Coronary artery (tissue), 2 donors: ENCODE data around the gene SEMA7A.

Experiments
- DNase-seq: peaks from one replicate; pipeline ENCODE4 v3.0.0-alpha.2; 2017; ENCODE audit warnings: low spot score
- H3K27ac ChIP-seq, 2 donors: fragments of 200-600 bp; sonication (generic); one replicate each; pipeline ENCODE4 v1.5.1; 2016 to 2019
- H3K4me3 ChIP-seq: fragments of 200-600 bp; sonication (generic); 2 replicates; pipeline ENCODE4 v1.5.1; 2016; ENCODE audit warnings: mild to moderate bottlenecking, moderate library complexity
- TF ChIP-seq, protein P1 (sequence below): fragments of 200-600 bp; sonication (generic); IDR thresholded peaks from one replicate; pipeline ENCODE4 v1.5.1; 2019; ENCODE audit warnings: antibody characterized with exemption

SEMA7A gene

DNA sequence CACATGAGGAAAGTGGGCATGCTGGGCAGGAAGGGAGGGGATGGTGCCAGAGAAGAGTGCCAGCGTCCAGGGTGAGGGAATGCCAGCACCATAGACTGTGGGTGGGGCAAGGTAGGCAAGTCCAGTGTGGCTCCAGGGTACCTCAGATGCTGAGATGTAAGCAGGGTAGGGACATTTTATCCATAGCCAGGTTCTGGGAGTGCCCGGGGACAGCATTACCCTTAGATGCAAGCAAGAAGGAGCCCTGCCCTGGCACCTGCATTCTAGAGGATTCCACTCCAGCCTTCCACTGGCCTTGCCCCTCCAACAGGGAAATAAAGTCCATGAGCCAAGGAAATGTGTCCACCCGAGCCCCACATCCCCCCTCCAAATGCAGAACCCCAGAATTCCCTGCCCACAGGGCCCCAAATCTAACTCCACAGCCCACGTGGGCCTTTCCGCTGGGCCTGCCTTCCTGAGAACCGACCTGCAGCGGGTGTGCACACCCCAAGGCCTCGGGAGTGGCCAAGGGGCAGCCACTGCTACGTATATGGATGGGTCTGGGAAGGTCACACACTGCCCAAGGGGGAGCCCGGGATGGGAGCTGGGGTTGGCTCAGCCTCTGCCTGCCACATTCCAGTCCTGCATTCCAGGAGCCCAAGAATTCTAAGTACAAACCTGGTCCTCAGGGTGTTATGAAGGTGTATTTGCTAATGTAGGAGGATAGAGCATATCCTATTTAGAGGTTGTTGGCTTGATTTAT is 46.0 kb downstream of the SEMA7A start:
- TF ChIP-seq, protein P1, sequence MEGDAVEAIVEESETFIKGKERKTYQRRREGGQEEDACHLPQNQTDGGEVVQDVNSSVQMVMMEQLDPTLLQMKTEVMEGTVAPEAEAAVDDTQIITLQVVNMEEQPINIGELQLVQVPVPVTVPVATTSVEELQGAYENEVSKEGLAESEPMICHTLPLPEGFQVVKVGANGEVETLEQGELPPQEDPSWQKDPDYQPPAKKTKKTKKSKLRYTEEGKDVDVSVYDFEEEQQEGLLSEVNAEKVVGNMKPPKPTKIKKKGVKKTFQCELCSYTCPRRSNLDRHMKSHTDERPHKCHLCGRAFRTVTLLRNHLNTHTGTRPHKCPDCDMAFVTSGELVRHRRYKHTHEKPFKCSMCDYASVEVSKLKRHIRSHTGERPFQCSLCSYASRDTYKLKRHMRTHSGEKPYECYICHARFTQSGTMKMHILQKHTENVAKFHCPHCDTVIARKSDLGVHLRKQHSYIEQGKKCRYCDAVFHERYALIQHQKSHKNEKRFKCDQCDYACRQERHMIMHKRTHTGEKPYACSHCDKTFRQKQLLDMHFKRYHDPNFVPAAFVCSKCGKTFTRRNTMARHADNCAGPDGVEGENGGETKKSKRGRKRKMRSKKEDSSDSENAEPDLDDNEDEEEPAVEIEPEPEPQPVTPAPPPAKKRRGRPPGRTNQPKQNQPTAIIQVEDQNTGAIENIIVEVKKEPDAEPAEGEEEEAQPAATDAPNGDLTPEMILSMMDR = no peak
- Histone ChIP-seq H3K4me3 (no peak overlapping the region), H3K27ac (no peak overlapping the region)
- no peak for DNase-seq

DNA sequence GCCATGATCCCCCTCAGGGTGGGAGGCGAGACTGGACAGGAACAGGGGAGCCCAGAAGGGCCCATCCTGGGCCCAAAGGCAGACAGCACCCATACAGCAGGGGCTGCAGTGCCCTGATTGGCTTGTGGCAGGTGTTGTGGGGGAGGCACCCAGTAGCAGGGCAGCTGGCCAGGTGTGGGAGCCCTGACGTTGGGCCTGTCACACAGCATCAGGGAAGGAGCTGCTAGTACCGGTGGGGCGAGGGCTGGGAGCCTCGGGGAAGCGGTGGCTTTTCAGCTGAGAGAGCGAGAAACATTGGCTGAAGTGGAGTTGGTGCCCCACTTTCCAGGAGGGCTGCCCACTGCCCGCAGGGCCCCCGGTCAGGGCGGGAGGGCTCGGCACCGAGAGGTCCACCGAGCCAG is 46.6 kb downstream of the SEMA7A start:
- DNase-seq = no peak
- Histone ChIP-seq H3K4me3 (no peak overlapping the region), H3K27ac (no peak overlapping the region)
- TF ChIP-seq, protein P1 = no peak

DNA sequence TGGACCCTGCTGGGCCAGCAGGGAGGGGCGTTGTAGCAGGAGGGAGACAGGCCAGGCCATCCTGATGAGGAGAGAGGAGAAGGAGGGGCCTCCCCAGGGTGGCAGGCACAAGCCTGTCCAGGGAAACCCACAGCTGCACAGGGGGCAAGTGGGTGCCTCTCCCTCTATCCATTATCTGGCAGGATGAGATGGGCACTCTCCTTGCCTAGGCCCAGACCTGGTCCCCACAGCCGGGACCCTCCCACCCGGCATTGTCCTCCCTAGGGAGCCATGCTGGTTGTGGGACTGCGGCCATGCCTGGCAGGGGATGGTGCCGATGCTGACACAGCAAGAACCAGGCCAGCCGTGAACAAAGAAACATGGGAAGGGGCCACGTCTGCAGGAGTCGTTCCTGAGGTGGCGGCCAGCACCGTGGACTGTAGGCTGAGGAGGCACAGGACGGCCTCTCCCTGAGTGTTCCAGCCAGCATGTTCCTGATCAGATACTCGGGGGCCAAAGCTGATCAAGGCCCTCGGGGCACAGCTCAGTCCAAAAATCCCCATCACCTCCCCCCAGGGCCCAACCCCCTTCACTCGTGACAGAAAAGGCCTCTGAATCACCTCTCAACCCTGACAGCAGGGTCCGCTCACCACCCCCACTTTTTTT is 47.1 kb downstream of the SEMA7A start:
- DNase-seq = no peak
- Histone ChIP-seq H3K4me3 (no peak overlapping the region), H3K27ac (no peak overlapping the region)
- TF ChIP-seq, protein P1 = no peak

DNA sequence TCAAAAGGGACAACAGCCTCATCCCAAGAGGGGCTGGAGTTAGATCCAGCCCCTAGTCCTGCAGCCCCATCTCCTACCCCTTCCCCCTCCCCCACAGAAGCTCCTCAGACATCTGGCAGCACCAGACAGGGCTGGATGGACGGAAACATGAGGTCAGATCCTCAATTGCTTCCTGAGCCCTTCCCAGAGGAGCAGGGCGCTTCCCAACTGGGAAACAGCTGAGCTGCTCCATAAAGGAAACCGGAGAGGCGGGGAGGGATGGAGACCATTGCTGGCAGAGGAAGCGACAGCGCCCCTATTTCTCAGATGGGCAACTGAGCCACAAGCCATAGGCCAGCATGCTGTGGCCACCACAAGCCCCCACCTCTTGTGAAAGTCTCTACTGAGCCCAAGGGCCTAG is 48.0 kb downstream of the SEMA7A start:
- H3K4me3 ChIP-seq = no peak overlapping the region
- no peak for DNase-seq
- TF ChIP-seq, protein P1 = no peak
- H3K27ac ChIP-seq = no peak overlapping the region

DNA sequence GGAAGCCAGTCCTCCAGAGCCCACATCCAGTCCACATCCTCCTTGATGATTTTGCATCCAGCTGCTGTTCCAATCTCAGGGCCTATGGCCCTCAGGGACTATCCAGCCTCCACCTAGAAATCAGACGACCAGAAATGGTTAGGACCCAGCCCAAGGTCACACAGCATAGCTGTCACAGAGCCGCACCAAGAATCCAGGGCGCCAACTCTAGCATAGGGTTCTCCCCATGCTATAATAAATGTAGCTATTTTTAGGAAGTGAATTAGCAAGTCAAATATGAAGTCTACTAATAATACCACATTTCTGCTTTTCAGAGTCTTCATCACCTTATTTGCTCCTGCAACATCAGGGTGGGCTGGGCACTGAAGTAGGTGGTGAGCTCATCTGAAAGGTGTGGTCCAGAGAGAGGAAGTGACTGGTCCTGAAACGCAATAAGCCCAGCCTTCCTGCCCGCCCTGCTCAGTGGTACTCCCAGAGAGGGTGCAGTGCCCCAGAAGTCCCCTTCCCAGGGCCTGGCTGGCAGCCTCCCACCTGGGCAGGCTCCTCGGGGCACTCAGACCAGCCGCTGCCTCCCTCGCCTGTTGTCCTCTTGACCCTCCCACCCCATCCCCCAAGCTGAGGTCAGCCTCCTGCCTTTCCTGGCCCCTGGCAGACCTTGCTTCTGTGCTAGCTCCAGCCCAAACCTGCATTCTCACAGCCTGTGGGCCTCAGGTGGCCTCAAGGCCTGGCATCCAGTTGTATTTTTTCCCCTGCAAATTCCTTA is 48.7 kb downstream of the SEMA7A start:
- TF ChIP-seq, protein P1 = no peak
- no peak overlapping the region for H3K27ac ChIP-seq
- no peak overlapping the region for H3K4me3 ChIP-seq
- no peak for DNase-seq

DNA sequence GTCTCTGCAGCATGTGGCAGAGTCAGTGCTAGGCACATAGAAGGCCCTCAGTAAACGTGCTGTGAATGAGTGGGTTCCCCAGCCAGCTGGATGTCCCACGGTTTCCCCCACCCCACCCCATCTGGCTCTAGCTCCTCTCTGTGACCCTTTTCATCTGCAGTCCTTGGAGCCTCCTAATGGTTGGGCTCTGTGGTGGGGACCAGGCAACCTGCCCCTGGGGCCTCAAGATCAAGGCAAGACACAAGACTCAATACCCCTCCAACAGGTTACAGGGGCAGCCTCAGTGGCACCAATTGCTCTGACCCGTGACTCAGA is 49.2 kb downstream of the SEMA7A start:
- DNase-seq = no peak
- Histone ChIP-seq H3K27ac (no peak overlapping the region), H3K4me3 (no peak overlapping the region)
- TF ChIP-seq, protein P1 = no peak
